Activated CD8-positive, alpha-beta memory T cell treated with anti-CD3 and anti-CD28 coated beads for 4 hours (primary cell): Measurements from ENCODE around the gene CPNE7.

Experiments used
- DNase-seq, 2 donors: peaks; one replicate each; pipeline ENCODE4 v3.0.0-alpha.2; 2020; ENCODE audit warnings: low read depth in 2 of 2

Gene CPNE7

GRCh38 chr16:89575247-89576152 is at the start of gene CPNE7:
Gene CPNE7 (plus strand): TSS chr16:89575758. CDS start chr16:89575898, 140 bp downstream.
- DNase-seq, result no peak

- no peak for DNase-seq
Measured at GRCh38 chr16:89529097-89529496, 46.5 kb upstream of the CPNE7 start.

- DNase-seq, result no peak
Measured at GRCh38 chr16:89530401-89531381, 44.9 kb upstream of the CPNE7 start.

GRCh38 chr16:89531821-89532526 is 43.6 kb upstream of the CPNE7 start:
- no peak for DNase-seq

- DNase-seq, result no peak
Measured at GRCh38 chr16:89534252-89534756, 41.3 kb upstream of the CPNE7 start.

- no peak for DNase-seq
Measured at GRCh38 chr16:89536371-89536770, 39.2 kb upstream of the CPNE7 start.

GRCh38 chr16:89536886-89537548 is 38.5 kb upstream of the CPNE7 start:
- DNase-seq, result no peak

GRCh38 chr16:89537549-89537925 is 38.0 kb upstream of the CPNE7 start:
- no peak for DNase-seq

- no peak for DNase-seq
Measured at GRCh38 chr16:89538286-89538685, 37.3 kb upstream of the CPNE7 start.

GRCh38 chr16:89540557-89540956 is 35.0 kb upstream of the CPNE7 start:
- DNase-seq, result no peak

- DNase-seq, result no peak
Measured at GRCh38 chr16:89541792-89542191, 33.8 kb upstream of the CPNE7 start.

- DNase-seq, result no peak
Measured at GRCh38 chr16:89544113-89544512, 31.4 kb upstream of the CPNE7 start.

- DNase-seq, result no peak
Measured at GRCh38 chr16:89544713-89545043, 30.9 kb upstream of the CPNE7 start.

- DNase-seq, result no peak
Measured at GRCh38 chr16:89545044-89545830, 30.3 kb upstream of the CPNE7 start.

- no peak for DNase-seq
Measured at GRCh38 chr16:89545831-89546574, 29.6 kb upstream of the CPNE7 start.

- DNase-seq, result no peak
Measured at GRCh38 chr16:89546781-89547180, 28.8 kb upstream of the CPNE7 start.

GRCh38 chr16:89547291-89547690 is 28.3 kb upstream of the CPNE7 start:
- DNase-seq, result no peak

GRCh38 chr16:89547860-89548259 is 27.7 kb upstream of the CPNE7 start:
- no peak for DNase-seq

GRCh38 chr16:89548344-89549006 is 27.1 kb upstream of the CPNE7 start:
- no peak for DNase-seq
